BJ (cell line): ENCODE measurements around the gene SPIN1. TPM values are rescaled to one million over a fixed set of nuclear protein-coding genes. Genes with fewer than 3 reads are reported as not detected.

ENCODE experiments used
- CTCF ChIA-PET: fragments of 350-600 bp; formaldehyde crosslinking; extraction: SDS; loops from one replicate; lab custom pipeline; 2021; ENCODE audit warnings: antibody characterized with exemption, inconsistent platforms; lab: Yijun Ruan, JAX
- POLR2A ChIA-PET: fragments of 300-600 bp; sonication (Branson Sonifier 250); formaldehyde crosslinking; extraction: SDS; loops from one replicate; lab custom pipeline; 2021; ENCODE audit warnings: antibody characterized with exemption; lab: Charles Lee
- DNase-seq: peaks from one replicate; pipeline ENCODE4 v3.0.0-alpha.2; 2011; ENCODE audit warnings: low read depth
- H3K27me3 ChIP-seq: 2 replicates; pipeline ENCODE4 v1.6.0; 2011; ENCODE audit warnings: low read length; ENCODE audit not compliant: control insufficient read depth, insufficient read depth
- H3K36me3 ChIP-seq: 2 replicates; pipeline ENCODE4 v1.5.1; 2011; ENCODE audit warnings: low read length; ENCODE audit not compliant: control insufficient read depth, insufficient read depth
- H3K4me3 ChIP-seq: 2 replicates; pipeline ENCODE4 v1.5.1; 2011; ENCODE audit warnings: low read depth, mild to moderate bottlenecking, control low read depth, low read length
- polyA plus RNA-seq: library from polyadenylated mRNA; depleted of rRNA; stranded (reverse); fragments of >200 nt; gene quantifications from 2 replicates; pipeline ENCODE4 v1.2.3, GENCODE V29; 2011
- TF ChIP-seq, protein P1 (sequence below): IDR thresholded peaks from 2 replicates; pipeline ENCODE4 v1.5.1; 2011; ENCODE audit warnings: low read depth, mild to moderate bottlenecking, control low read depth, inconsistent platforms, low read length, moderate library complexity; ENCODE audit not compliant: insufficient read depth

The SPIN1 gene
- polyA plus RNA-seq, 1 experiment = 53.4 TPM

DNA sequence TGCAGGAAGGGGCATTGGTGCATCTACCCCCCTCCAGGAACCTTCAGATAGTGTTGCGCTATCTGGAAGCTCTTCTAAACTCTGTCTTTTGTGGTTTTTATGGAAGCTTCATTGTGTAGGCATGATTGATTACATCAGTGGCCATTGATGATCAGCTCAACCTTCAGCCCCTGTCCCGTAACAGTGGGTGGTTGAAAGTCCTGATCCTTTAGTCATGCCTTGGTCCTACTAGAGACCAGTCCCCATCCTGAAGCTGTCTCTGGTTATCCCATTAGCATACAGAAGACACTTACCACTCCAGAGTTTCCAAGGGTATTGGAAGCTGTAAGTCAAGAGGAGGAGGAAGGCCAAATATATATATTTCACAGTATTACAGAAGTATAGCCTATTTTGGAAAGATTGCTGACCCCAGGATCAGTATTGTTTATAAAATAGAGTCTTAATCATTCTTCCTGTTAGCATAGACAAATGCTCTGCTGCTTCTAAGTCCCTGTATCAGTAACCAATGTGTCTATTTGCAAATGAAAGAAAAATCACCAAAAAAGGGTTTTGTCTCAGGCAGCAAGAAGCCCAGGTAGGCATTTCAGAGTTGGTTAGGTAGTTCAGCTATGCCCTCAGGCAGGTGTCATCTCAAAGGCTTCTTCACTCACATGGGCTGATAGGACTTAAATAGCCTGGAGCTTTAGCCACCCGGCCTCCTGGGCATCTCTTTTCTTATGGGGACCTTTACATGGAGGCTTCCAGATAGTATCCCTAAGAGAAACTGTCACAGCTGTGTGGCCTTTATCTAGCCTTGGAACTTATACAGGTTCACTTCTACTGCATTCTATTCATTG is 41.6 kb downstream of the SPIN1 start:
- ChIA-PET POLR2A (no interaction called here), CTCF (no interaction called here)
- H3K4me3 ChIP-seq = no peak overlapping the region
- DNase-seq = no peak
- no peaks in the 10 kb centered on the region for H3K27me3 ChIP-seq
- H3K36me3 ChIP-seq = peaks cover 3% of the 10 kb centered on the region; the same call in 1 of the 2 replicates
- TF ChIP-seq, protein P1, sequence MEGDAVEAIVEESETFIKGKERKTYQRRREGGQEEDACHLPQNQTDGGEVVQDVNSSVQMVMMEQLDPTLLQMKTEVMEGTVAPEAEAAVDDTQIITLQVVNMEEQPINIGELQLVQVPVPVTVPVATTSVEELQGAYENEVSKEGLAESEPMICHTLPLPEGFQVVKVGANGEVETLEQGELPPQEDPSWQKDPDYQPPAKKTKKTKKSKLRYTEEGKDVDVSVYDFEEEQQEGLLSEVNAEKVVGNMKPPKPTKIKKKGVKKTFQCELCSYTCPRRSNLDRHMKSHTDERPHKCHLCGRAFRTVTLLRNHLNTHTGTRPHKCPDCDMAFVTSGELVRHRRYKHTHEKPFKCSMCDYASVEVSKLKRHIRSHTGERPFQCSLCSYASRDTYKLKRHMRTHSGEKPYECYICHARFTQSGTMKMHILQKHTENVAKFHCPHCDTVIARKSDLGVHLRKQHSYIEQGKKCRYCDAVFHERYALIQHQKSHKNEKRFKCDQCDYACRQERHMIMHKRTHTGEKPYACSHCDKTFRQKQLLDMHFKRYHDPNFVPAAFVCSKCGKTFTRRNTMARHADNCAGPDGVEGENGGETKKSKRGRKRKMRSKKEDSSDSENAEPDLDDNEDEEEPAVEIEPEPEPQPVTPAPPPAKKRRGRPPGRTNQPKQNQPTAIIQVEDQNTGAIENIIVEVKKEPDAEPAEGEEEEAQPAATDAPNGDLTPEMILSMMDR = no peak

DNA sequence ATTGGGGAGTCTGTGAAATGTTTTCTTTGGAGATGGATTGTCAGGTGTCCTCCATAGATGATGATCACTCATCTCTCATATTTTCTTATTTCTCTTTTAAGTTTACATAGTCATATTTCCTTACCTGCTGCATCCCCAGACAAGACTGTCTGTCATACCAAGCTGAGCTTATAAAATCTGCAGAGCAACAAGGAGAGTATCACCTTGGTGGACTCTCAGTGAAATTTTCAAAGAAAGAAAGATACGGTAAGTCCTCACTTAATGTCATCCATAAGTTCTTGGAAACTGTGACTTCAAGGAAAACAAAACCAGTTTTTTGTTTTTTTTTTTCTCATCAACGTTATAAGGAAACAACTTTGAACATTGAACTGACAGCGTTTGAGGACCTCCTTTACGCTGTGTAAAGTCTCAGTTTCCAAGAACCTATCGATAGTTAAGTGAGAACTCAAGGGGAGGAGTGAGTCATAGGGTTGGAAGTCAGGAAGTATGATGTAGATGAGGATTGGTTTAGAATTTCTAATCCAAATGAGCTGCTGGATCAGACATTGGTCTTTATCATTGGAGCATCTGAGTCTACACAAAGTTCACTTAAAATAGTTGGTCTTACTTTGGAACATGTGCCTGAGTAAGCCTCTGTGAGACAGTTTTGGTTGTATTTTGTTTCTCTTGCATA is 45.5 kb downstream of the SPIN1 start:
- Histone ChIP-seq H3K36me3 (peaks cover 3% of the 10 kb centered on the region; the same call in 1 of the 2 replicates), H3K4me3 (no peak overlapping the region), H3K27me3 (no peaks in the 10 kb centered on the region)
- POLR2A ChIA-PET = no interaction called here
- DNase-seq = no peak
- TF ChIP-seq, protein P1 = no peak
- CTCF ChIA-PET = interaction anchor here (0.6 to 0.8 kb wide), 2 partner anchors 9 to 95 kb away, joined by 3 read pairs; no protein-coding TSS in a partner anchor

DNA sequence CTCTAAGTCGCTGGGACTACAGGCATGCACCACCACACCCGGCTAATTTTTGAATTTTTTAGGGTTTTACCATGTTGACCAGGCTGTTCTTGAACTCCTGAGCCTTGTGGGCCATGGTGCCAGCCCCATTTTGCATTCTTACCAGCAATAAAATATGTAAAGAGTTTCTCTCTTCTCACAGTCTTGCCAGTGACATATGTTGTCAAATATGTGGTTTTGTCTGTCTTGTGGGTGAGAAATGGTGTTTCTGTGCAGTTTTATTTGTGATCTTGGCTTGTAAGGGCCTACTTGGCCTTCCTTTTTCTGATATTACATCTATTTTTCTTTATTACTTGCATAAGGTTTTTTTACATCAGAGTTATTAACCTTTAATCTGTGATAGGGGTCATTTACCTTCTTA is 47.1 kb downstream of the SPIN1 start:
- TF ChIP-seq, protein P1 = no peak
- Histone ChIP-seq H3K4me3 (no peak overlapping the region), H3K27me3 (no peaks in the 10 kb centered on the region), H3K36me3 (peaks cover 3% of the 10 kb centered on the region; the same call in 1 of the 2 replicates)
- no peak for DNase-seq
- POLR2A ChIA-PET = no interaction called here
- CTCF ChIA-PET = no interaction called here

GRCh38 chr9:88436379-88436778 is 48.1 kb downstream of the SPIN1 start:
- no peak overlapping the region for H3K4me3 ChIP-seq
- DNase-seq = no peak
- H3K36me3 ChIP-seq = peaks cover 3% of the 10 kb centered on the region; the same call in 1 of the 2 replicates
- ChIA-PET POLR2A (no interaction called here), CTCF (no interaction called here)
- TF ChIP-seq, protein P1 = no peak
- H3K27me3 ChIP-seq = no peaks in the 10 kb centered on the region
